ENCODE data around the gene OXER1.

OXER1 gene

GRCh38 chr2:42713920-42714319 is 50.0 kb downstream of the OXER1 start:
- ChIA-PET CTCF (no interaction called here), POLR2A (no interaction called here)
- no peaks in the 10 kb centered on the region for H3K9me3 ChIP-seq (ENCODE audit: control insufficient read depth, insufficient read depth, low read depth, low read length)
- H3K27ac ChIP-seq (ENCODE audit: extremely low read depth, low read depth, low read length): no peak overlapping the region
- peaks cover 0 to 10% of the 10 kb centered on the region in 2 experiments; a peak in 2 of 3 replicates for H3K36me3 ChIP-seq (ENCODE audit: control insufficient read depth in 2 of 2, insufficient read depth in 1 of 2, low read length in 2 of 2)
- H3K4me1 ChIP-seq (ENCODE audit: control insufficient read depth, insufficient read depth, low read length): no peaks in the 10 kb centered on the region
- TF ChIP-seq SALL2 (tag by site-specific recombination; IDR thresholded peaks at IDR 0.05; ENCODE audit: borderline replicate concordance) (no peak), ZNF513 (tag by site-specific recombination; IDR thresholded peaks at IDR 0.05) (no peak), PRDM6 (tag by site-specific recombination; IDR thresholded peaks at IDR 0.05) (0 out of 2 replicates have a peak, but pooled peaks have one; percentile 19)
- no peak overlapping the region for H3K4me3 ChIP-seq (ENCODE audit: low read depth, low read length)

GRCh38 chr2:42712934-42713333 is 51.0 kb downstream of the OXER1 start:
- Histone ChIP-seq H3K9me3 (ENCODE audit: control insufficient read depth, insufficient read depth, low read depth, low read length) (no peaks in the 10 kb centered on the region), H3K36me3 (ENCODE audit: control insufficient read depth in 2 of 2, insufficient read depth in 1 of 2, low read length in 2 of 2) (peaks cover 0 to 20% of the 10 kb centered on the region in 2 experiments), H3K4me1 (ENCODE audit: control insufficient read depth, insufficient read depth, low read length) (no peaks in the 10 kb centered on the region), H3K4me3 (ENCODE audit: low read depth, low read length) (no peak overlapping the region), H3K27ac (ENCODE audit: extremely low read depth, low read depth, low read length) (no peak overlapping the region)
- ChIA-PET CTCF (interaction anchor here (0.6 kb wide), 3 partner anchors 37 to 1446 kb away, joined by 3 read pairs; no protein-coding TSS in a partner anchor), POLR2A (no interaction called here)
- TF ChIP-seq PRDM1 (tag by site-specific recombination; IDR thresholded peaks at IDR 0.05): no peak
- TF ChIP-seq ZBTB49 (tag by site-specific recombination; IDR thresholded peaks at IDR 0.05; ENCODE audit: low read depth): no peak
- TF ChIP-seq ZNF449 (tag by site-specific recombination; IDR thresholded peaks at IDR 0.05): no peak
- no peak for TF ChIP-seq ZFP37 (tag by site-specific recombination; IDR thresholded peaks at IDR 0.05)
- no peak for TF ChIP-seq ZNF350 (tag by site-specific recombination; IDR thresholded peaks at IDR 0.05)
- no peak for TF ChIP-seq EGR2 (tag by site-specific recombination; IDR thresholded peaks at IDR 0.05; ENCODE audit: low read depth)
- TF ChIP-seq PATZ1 (tag by site-specific recombination; IDR thresholded peaks at IDR 0.05): no peak
- no peak for TF ChIP-seq ZNF426 (tag by site-specific recombination; IDR thresholded peaks at IDR 0.05)

Data from HEK293 (cell line).